H9 (cell line): Measurements from ENCODE around the gene FAM3D. TPM values are rescaled to one million over a fixed set of nuclear protein-coding genes. Genes with fewer than 3 reads are reported as not detected.

Experiments used
- DNase-seq: peaks from one replicate; pipeline ENCODE4 v3.0.0-alpha.2; 2017
- H2AFZ ChIP-seq: one replicate; pipeline ENCODE4 v1.6.1; 2013; ENCODE audit warnings: mild to moderate bottlenecking, low read length, control low read depth, moderate library complexity
- H2AK5ac ChIP-seq: 2 replicates; pipeline ENCODE4 v1.6.1; 2013; ENCODE audit warnings: low read length, control low read depth, mixed read lengths; ENCODE audit not compliant: insufficient read length
- H2BK120ac ChIP-seq: one replicate; pipeline ENCODE4 v1.6.1; 2013; ENCODE audit warnings: low read depth, mild to moderate bottlenecking, low read length, control low read depth, inconsistent platforms; ENCODE audit not compliant: poor library complexity, severe bottlenecking
- H2BK12ac ChIP-seq: 2 replicates; pipeline ENCODE4 v1.6.1; 2013; ENCODE audit warnings: low read length, control low read depth, mixed read lengths, low read depth; ENCODE audit not compliant: insufficient read length
- H2BK15ac ChIP-seq: 2 replicates; pipeline ENCODE4 v1.6.1; 2013; ENCODE audit warnings: low read depth, low read length, control low read depth
- H2BK20ac ChIP-seq: one replicate; pipeline ENCODE4 v1.6.1; 2013; ENCODE audit warnings: low read depth, mild to moderate bottlenecking, low read length, control low read depth, inconsistent platforms; ENCODE audit not compliant: poor library complexity, severe bottlenecking
- H2BK5ac ChIP-seq: 2 replicates; pipeline ENCODE4 v1.6.1; 2013; ENCODE audit warnings: low read length, control low read depth, mixed read lengths; ENCODE audit not compliant: insufficient read length
- H3K14ac ChIP-seq: 2 replicates; pipeline ENCODE4 v1.6.1; 2013; ENCODE audit warnings: low read length, control low read depth; ENCODE audit not compliant: insufficient read depth
- H3K18ac ChIP-seq: 2 replicates; pipeline ENCODE4 v1.6.1; 2013; ENCODE audit warnings: low read depth, mild to moderate bottlenecking, mixed read lengths, low read length, control low read depth; ENCODE audit not compliant: insufficient read length
- H3K23ac ChIP-seq: 2 replicates; pipeline ENCODE4 v1.6.1; 2013; ENCODE audit warnings: low read length, control low read depth, mixed read lengths, low read depth; ENCODE audit not compliant: insufficient read length
- H3K23me2 ChIP-seq: 2 replicates; pipeline ENCODE4 v1.6.1; 2013; ENCODE audit warnings: low read depth, mild to moderate bottlenecking, mixed read lengths, low read length, control low read depth; ENCODE audit not compliant: insufficient read length, poor library complexity, severe bottlenecking
- H3K27ac ChIP-seq: 2 replicates; pipeline ENCODE4 v1.5.1; 2013; ENCODE audit warnings: low read length, control low read depth, mixed read lengths, low read depth; ENCODE audit not compliant: insufficient read length
- H3K27me3 ChIP-seq: 2 replicates; pipeline ENCODE4 v1.6.1; 2013; ENCODE audit warnings: low read length, control low read depth, inconsistent platforms; ENCODE audit not compliant: insufficient read depth
- H3K4ac ChIP-seq: 2 replicates; pipeline ENCODE4 v1.6.1; 2013; ENCODE audit warnings: low read depth, mild to moderate bottlenecking, control low read depth, inconsistent platforms, low read length, moderate library complexity
- H3K4me1 ChIP-seq: 2 replicates; pipeline ENCODE4 v1.6.1; 2013; ENCODE audit warnings: low read length, control low read depth, inconsistent platforms; ENCODE audit not compliant: insufficient read depth
- H3K4me2 ChIP-seq: 2 replicates; pipeline ENCODE4 v1.6.1; 2013; ENCODE audit warnings: low read length, control low read depth, mixed read lengths; ENCODE audit not compliant: insufficient read length, insufficient read depth
- H3K56ac ChIP-seq: 2 replicates; pipeline ENCODE4 v1.6.1; 2013; ENCODE audit warnings: low read depth, mild to moderate bottlenecking, mixed read lengths, low read length, control low read depth; ENCODE audit not compliant: insufficient read length
- H3K79me1 ChIP-seq: 2 replicates; pipeline ENCODE4 v1.6.1; 2013; ENCODE audit warnings: low read depth, mild to moderate bottlenecking, moderate library complexity, low read length, control low read depth, inconsistent platforms; ENCODE audit not compliant: insufficient read depth, poor library complexity, severe bottlenecking
- H3K79me2 ChIP-seq: 2 replicates; pipeline ENCODE4 v1.6.1; 2013; ENCODE audit warnings: low read length, control low read depth, inconsistent platforms; ENCODE audit not compliant: insufficient read depth
- H3K9ac ChIP-seq: 2 replicates; pipeline ENCODE4 v1.6.1; 2013; ENCODE audit warnings: low read length, control low read depth, mixed read lengths; ENCODE audit not compliant: insufficient read length; ENCODE audit errors: extremely low read depth
- H3K9me3 ChIP-seq: one replicate; pipeline ENCODE4 v1.6.1; 2013; ENCODE audit warnings: low read depth, low read length, inconsistent platforms; ENCODE audit not compliant: control insufficient read depth
- H3T11ph ChIP-seq: one replicate; pipeline ENCODE4 v1.6.1; 2013; ENCODE audit warnings: mild to moderate bottlenecking, low read length, control low read depth, inconsistent platforms
- H4K20me1 ChIP-seq: one replicate; pipeline ENCODE4 v1.6.1; 2013; ENCODE audit not compliant: control insufficient read depth, insufficient read length, insufficient read depth
- H4K5ac ChIP-seq: 2 replicates; pipeline ENCODE4 v1.6.1; 2013; ENCODE audit warnings: low read depth, mild to moderate bottlenecking, mixed read lengths, low read length, control low read depth; ENCODE audit not compliant: insufficient read length
- H4K8ac ChIP-seq: replicated peaks from 2 replicates; pipeline ENCODE4 v1.6.1; 2013; ENCODE audit warnings: low read length, control low read depth, mixed read lengths, low read depth; ENCODE audit not compliant: insufficient read length
- H4K91ac ChIP-seq: 2 replicates; pipeline ENCODE4 v1.6.1; 2013; ENCODE audit warnings: low read depth, mild to moderate bottlenecking, moderate library complexity, mixed read lengths, low read length, control low read depth; ENCODE audit not compliant: insufficient read length
- H3K27ac Mint-ChIP-seq, 3 experiments: 2 replicates in 2 of 3; 3 replicates in 1 of 3; pipeline ENCODE4 v1.8.0; 2020 to 2021; ENCODE audit warnings: mixed read lengths in 3 of 3, mild to moderate bottlenecking in 1 of 3, moderate library complexity in 1 of 3
- H3K27me3 Mint-ChIP-seq: 2 replicates; pipeline ENCODE4 v1.8.0; 2021; ENCODE audit warnings: low read depth, mild to moderate bottlenecking, moderate library complexity, mixed read lengths
- H3K36me3 Mint-ChIP-seq, 3 experiments: 2 replicates in 2 of 3; 3 replicates in 1 of 3; pipeline ENCODE4 v1.8.0; 2020 to 2021; ENCODE audit warnings: low read depth in 3 of 3, mixed read lengths in 3 of 3; ENCODE audit not compliant: insufficient read depth in 1 of 3
- H3K4me1 Mint-ChIP-seq, 2 experiments: 2 replicates each; pipeline ENCODE4 v1.8.0; 2020; ENCODE audit warnings: mixed read lengths in 2 of 2
- H3K4me3 Mint-ChIP-seq, 2 experiments: 2 replicates in 1 of 2; 3 replicates in 1 of 2; pipeline ENCODE4 v1.8.0; 2020 to 2021; ENCODE audit warnings: mild to moderate bottlenecking in 2 of 2, mixed read lengths in 2 of 2, moderate library complexity in 1 of 2
- H3K9me3 Mint-ChIP-seq, 2 experiments: 2 replicates in 1 of 2; 3 replicates in 1 of 2; pipeline ENCODE4 v1.8.0; 2020; ENCODE audit warnings: mild to moderate bottlenecking in 2 of 2, mixed read lengths in 2 of 2, moderate library complexity in 1 of 2
- WGBS: extraction: QIAGEN DNeasy Blood & Tissue Kit; methylation state at CpG from one replicate; pipeline ENCODE4 v1.1.7; 2013; ENCODE audit warnings: missing lambda C conversion rate, low lambda C conversion rate, mixed read lengths; ENCODE audit not compliant: insufficient read length; ENCODE audit errors: extremely low coverage; 5-methylcytosine and 5-hydroxymethylcytosine counted together
- total RNA-seq: library from RNA; stranded (reverse); gene quantifications from 2 replicates; pipeline ENCODE4 v1.2.1, GENCODE V29; 2021
- TF ChIP-seq, protein P1 (sequence below): fragments of 200-600 bp; sonication (generic); conservative IDR thresholded peaks from 3 replicates; pipeline ENCODE4 v1.8.0; 2021; ENCODE audit warnings: antibody characterized with exemption, mild to moderate bottlenecking

The FAM3D gene
- total RNA-seq, 1 experiment from 2014 or later, result not detected

- Histone ChIP-seq H3K27ac (no peak overlapping the region), H4K5ac (no peak overlapping the region), H2BK20ac (no peak overlapping the region), H4K20me1 (no peaks in the 10 kb centered on the region), H2BK120ac (no peak overlapping the region), H3K23ac (no peak overlapping the region), H2AFZ (no peak overlapping the region), H3K4me1 (no peaks in the 10 kb centered on the region), H3K23me2 (no peaks in the 10 kb centered on the region), H3K9ac (no peak overlapping the region), H3T11ph (no peak overlapping the region), H3K18ac (no peak overlapping the region), H3K14ac (no peak overlapping the region; the same call in 1 of the 2 replicates), H3K4me2 (no peak overlapping the region), H2BK15ac (no peak overlapping the region), H3K4ac (no peak overlapping the region), H2AK5ac (no peak overlapping the region), H4K91ac (no peak overlapping the region), H3K27me3 (no peaks in the 10 kb centered on the region), H3K9me3 (no peaks in the 10 kb centered on the region), H3K79me1 (no peaks in the 10 kb centered on the region), H3K56ac (no peak overlapping the region), H4K8ac (no peak overlapping the region), H2BK12ac (no peak overlapping the region), H2BK5ac (no peak overlapping the region), H3K79me2 (no peaks in the 10 kb centered on the region)
- no peaks in the 10 kb centered on the region for H3K4me1 Mint-ChIP-seq
- no peak overlapping the region for H3K4me3 Mint-ChIP-seq
- H3K36me3 Mint-ChIP-seq, result no peaks in the 10 kb centered on the region
- TF ChIP-seq, protein P1, sequence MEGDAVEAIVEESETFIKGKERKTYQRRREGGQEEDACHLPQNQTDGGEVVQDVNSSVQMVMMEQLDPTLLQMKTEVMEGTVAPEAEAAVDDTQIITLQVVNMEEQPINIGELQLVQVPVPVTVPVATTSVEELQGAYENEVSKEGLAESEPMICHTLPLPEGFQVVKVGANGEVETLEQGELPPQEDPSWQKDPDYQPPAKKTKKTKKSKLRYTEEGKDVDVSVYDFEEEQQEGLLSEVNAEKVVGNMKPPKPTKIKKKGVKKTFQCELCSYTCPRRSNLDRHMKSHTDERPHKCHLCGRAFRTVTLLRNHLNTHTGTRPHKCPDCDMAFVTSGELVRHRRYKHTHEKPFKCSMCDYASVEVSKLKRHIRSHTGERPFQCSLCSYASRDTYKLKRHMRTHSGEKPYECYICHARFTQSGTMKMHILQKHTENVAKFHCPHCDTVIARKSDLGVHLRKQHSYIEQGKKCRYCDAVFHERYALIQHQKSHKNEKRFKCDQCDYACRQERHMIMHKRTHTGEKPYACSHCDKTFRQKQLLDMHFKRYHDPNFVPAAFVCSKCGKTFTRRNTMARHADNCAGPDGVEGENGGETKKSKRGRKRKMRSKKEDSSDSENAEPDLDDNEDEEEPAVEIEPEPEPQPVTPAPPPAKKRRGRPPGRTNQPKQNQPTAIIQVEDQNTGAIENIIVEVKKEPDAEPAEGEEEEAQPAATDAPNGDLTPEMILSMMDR, result no peak
- DNase-seq, result no peak
- H3K27me3 Mint-ChIP-seq, result peaks cover 21% of the 10 kb centered on the region
- H3K9me3 Mint-ChIP-seq, result no peaks in the 10 kb centered on the region; a peak in 3 of 5 replicates
- WGBS, result no CpG with 5 or more reads among the region's 6 CpGs
- no peak overlapping the region for H3K27ac Mint-ChIP-seq
Measured at GRCh38 chr3:58667704-58668103, 1.1 kb upstream of the FAM3D start.
